RWPE2 (cell line): ENCODE results near the gene STX16.

Experiments used
- ATAC-seq: fragments of 200-7000 bp; cut with Tn5 transposase; 3 replicates; pipeline ENCODE4 v1.9.1; 2021; ENCODE audit warnings: low read depth
- DNase-seq: peaks from one replicate; pipeline ENCODE4 v3.0.0-alpha.2; 2020; ENCODE audit warnings: low spot score
- H3K27ac ChIP-seq: fragments of 450-650 bp; 2 replicates; pipeline ENCODE4 v1.5.1; 2017; ENCODE audit warnings: mild to moderate bottlenecking; ENCODE audit not compliant: poor library complexity, severe bottlenecking
- H3K27me3 ChIP-seq: fragments of 250-450 bp; sonication (Bioruptor Pico); 2 replicates; pipeline ENCODE4 v1.5.1; 2021; ENCODE audit warnings: mild to moderate bottlenecking, moderate library complexity; ENCODE audit not compliant: insufficient read depth, poor library complexity, severe bottlenecking
- H3K36me3 ChIP-seq: fragments of 250-450 bp; sonication (Bioruptor Pico); 2 replicates; pipeline ENCODE4 v1.5.1; 2020; ENCODE audit warnings: low read depth, mild to moderate bottlenecking, moderate library complexity
- H3K4me1 ChIP-seq: fragments of 250-450 bp; sonication (Bioruptor Pico); 2 replicates; pipeline ENCODE4 v1.5.1; 2021; ENCODE audit warnings: mild to moderate bottlenecking, moderate library complexity; ENCODE audit not compliant: insufficient read depth, poor library complexity, severe bottlenecking
- H3K4me3 ChIP-seq: fragments of 250-450 bp; sonication (Bioruptor Pico); 2 replicates; pipeline ENCODE4 v1.5.1; 2021; ENCODE audit warnings: mild to moderate bottlenecking, moderate library complexity; ENCODE audit not compliant: severe bottlenecking
- H3K9me3 ChIP-seq: fragments of 250-450 bp; sonication (Bioruptor Pico); 2 replicates; pipeline ENCODE4 v1.5.1; 2021; ENCODE audit warnings: mild to moderate bottlenecking, moderate library complexity; ENCODE audit not compliant: severe bottlenecking
- CTCF ChIP-seq: fragments of 450-650 bp; IDR thresholded peaks from one replicate; pipeline ENCODE4 v1.5.1; 2017; ENCODE audit warnings: mild to moderate bottlenecking, moderate library complexity; ENCODE audit not compliant: poor library complexity, severe bottlenecking

STX16 gene

GRCh38 chr20:58657262-58657661 is 6.2 kb downstream of the STX16 start:
- Histone ChIP-seq H3K27me3 (no peaks in the 10 kb centered on the region), H3K27ac (no peak overlapping the region), H3K4me3 (no peak overlapping the region), H3K9me3 (no peaks in the 10 kb centered on the region), H3K4me1 (peaks cover 72% of the 10 kb centered on the region), H3K36me3 (peaks cover 89% of the 10 kb centered on the region)
- TF ChIP-seq CTCF: no peak
- no peak for ATAC-seq
- no peak for DNase-seq

- no peaks in the 10 kb centered on the region for H3K9me3 ChIP-seq
- DNase-seq (no peak), ATAC-seq (no peak)
- no peaks in the 10 kb centered on the region for H3K27me3 ChIP-seq
- peaks cover 72% of the 10 kb centered on the region for H3K4me1 ChIP-seq
- no peak overlapping the region for H3K4me3 ChIP-seq
- TF ChIP-seq CTCF: no peak
- peaks cover 94% of the 10 kb centered on the region for H3K36me3 ChIP-seq
- H3K27ac ChIP-seq: no peak overlapping the region
These were observed 6.9 kb downstream of the STX16 start for GRCh38 chr20:58657986-58658385.

GRCh38 chr20:58658760-58659159 is 7.7 kb downstream of the STX16 start:
- DNase-seq (no peak), ATAC-seq (no peak)
- TF ChIP-seq CTCF: no peak
- Histone ChIP-seq H3K36me3 (peaks cover 94% of the 10 kb centered on the region), H3K27me3 (no peaks in the 10 kb centered on the region), H3K4me1 (peaks cover 64% of the 10 kb centered on the region), H3K9me3 (no peaks in the 10 kb centered on the region), H3K4me3 (no peak overlapping the region), H3K27ac (peak overlapping the region; percentile 20)

- H3K4me1 ChIP-seq: peaks cover 53% of the 10 kb centered on the region
- no peak for TF ChIP-seq CTCF
- H3K27me3 ChIP-seq: no peaks in the 10 kb centered on the region
- no peak overlapping the region for H3K4me3 ChIP-seq
- H3K27ac ChIP-seq: peak overlapping the region; percentile 20
- peaks cover 94% of the 10 kb centered on the region for H3K36me3 ChIP-seq
- DNase-seq (peak; percentile 54), ATAC-seq (peak; percentile 34; the same call in 2 of the 3 replicates)
- no peaks in the 10 kb centered on the region for H3K9me3 ChIP-seq
These were observed 8.8 kb downstream of the STX16 start for GRCh38 chr20:58659841-58660240.

GRCh38 chr20:58660855-58661597 is 9.9 kb downstream of the STX16 start:
- no peak overlapping the region for H3K27ac ChIP-seq
- no peak for TF ChIP-seq CTCF

More at GRCh38 chr20:58660855-58661597, 9.9 kb downstream of the STX16 start:
- Histone ChIP-seq H3K27me3 (no peaks in the 10 kb centered on the region), H3K4me3 (no peak overlapping the region), H3K9me3 (no peaks in the 10 kb centered on the region), H3K36me3 (peaks cover 94% of the 10 kb centered on the region), H3K4me1 (peaks cover 41% of the 10 kb centered on the region)
- DNase-seq (peak; percentile 57), ATAC-seq (no peak)
